ENCODE measurements around the gene THY1.
"Not testable (repeated sequence)": the region's sequence is repeated elsewhere in the genome, so short reads cannot be mapped to it uniquely, and the experiment has no call there.

The THY1 gene

GRCh38 chr11:119445850-119446249 lies 22.9 kb upstream of the THY1 start:
- H3K27ac ChIP-seq (ENCODE audit: low read depth, low read length): no peak overlapping the region
- no peaks in the 10 kb centered on the region for H3K79me2 ChIP-seq (ENCODE audit: control insufficient read depth, insufficient read depth, low read length, unreplicated experiment)
- no peak overlapping the region for H2AFZ ChIP-seq (ENCODE audit: low read length, unreplicated experiment)
- no peaks in the 10 kb centered on the region for H3K36me3 ChIP-seq (ENCODE audit: insufficient read depth, low read length)
- no peak overlapping the region for H3K4me3 ChIP-seq (ENCODE audit: low read depth, low read length)
- H3K4me1 ChIP-seq (ENCODE audit: control insufficient read depth, insufficient read depth, low read length, unreplicated experiment): no peaks in the 10 kb centered on the region
- no peaks in the 10 kb centered on the region for H3K27me3 ChIP-seq (ENCODE audit: insufficient read depth, low read length)

- Histone ChIP-seq H3K4me1 (ENCODE audit: control insufficient read depth, insufficient read depth, low read length, unreplicated experiment) (no peaks in the 10 kb centered on the region), H2AFZ (ENCODE audit: low read length, unreplicated experiment) (no peak overlapping the region)
These were observed 22.4 kb upstream of the THY1 start for GRCh38 chr11:119445379-119445778.

GRCh38 chr11:119441898-119442243 lies 18.9 kb upstream of the THY1 start:
- Histone ChIP-seq H3K27ac (ENCODE audit: low read depth, low read length) (no peak overlapping the region), H3K36me3 (ENCODE audit: insufficient read depth, low read length) (no peaks in the 10 kb centered on the region), H2AFZ (ENCODE audit: low read length, unreplicated experiment) (no peak overlapping the region), H3K4me1 (ENCODE audit: control insufficient read depth, insufficient read depth, low read length, unreplicated experiment) (no peaks in the 10 kb centered on the region), H3K79me2 (ENCODE audit: control insufficient read depth, insufficient read depth, low read length, unreplicated experiment) (no peaks in the 10 kb centered on the region), H3K4me3 (ENCODE audit: low read depth, low read length) (no peak overlapping the region), H3K27me3 (ENCODE audit: insufficient read depth, low read length) (no peaks in the 10 kb centered on the region)

More at GRCh38 chr11:119445379-119445778, 22.4 kb upstream of the THY1 start:
- Histone ChIP-seq H3K79me2 (ENCODE audit: control insufficient read depth, insufficient read depth, low read length, unreplicated experiment) (no peaks in the 10 kb centered on the region), H3K27ac (ENCODE audit: low read depth, low read length) (no peak overlapping the region), H3K36me3 (ENCODE audit: insufficient read depth, low read length) (no peaks in the 10 kb centered on the region), H3K4me3 (ENCODE audit: low read depth, low read length) (no peak overlapping the region), H3K27me3 (ENCODE audit: insufficient read depth, low read length) (no peaks in the 10 kb centered on the region)

- Histone ChIP-seq H2AFZ (ENCODE audit: low read length, unreplicated experiment) (no peak overlapping the region), H3K4me1 (ENCODE audit: control insufficient read depth, insufficient read depth, low read length, unreplicated experiment) (peaks cover 14% of the 10 kb centered on the region), H3K4me3 (ENCODE audit: low read depth, low read length) (no peak overlapping the region), H3K27me3 (ENCODE audit: insufficient read depth, low read length) (no peaks in the 10 kb centered on the region), H3K79me2 (ENCODE audit: control insufficient read depth, insufficient read depth, low read length, unreplicated experiment) (no peaks in the 10 kb centered on the region), H3K36me3 (ENCODE audit: insufficient read depth, low read length) (no peaks in the 10 kb centered on the region), H3K27ac (ENCODE audit: low read depth, low read length) (no peak overlapping the region)
These were observed 15.6 kb upstream of the THY1 start for GRCh38 chr11:119438599-119438998.

GRCh38 chr11:119437521-119437920 lies 14.5 kb upstream of the THY1 start:
- not testable (repeated sequence) for H3K4me3 ChIP-seq (ENCODE audit: low read depth, low read length); H3K27me3 ChIP-seq (ENCODE audit: insufficient read depth, low read length); H2AFZ ChIP-seq (ENCODE audit: low read length, unreplicated experiment); H3K79me2 ChIP-seq (ENCODE audit: control insufficient read depth, insufficient read depth, low read length, unreplicated experiment); H3K27ac ChIP-seq (ENCODE audit: low read depth, low read length); H3K36me3 ChIP-seq (ENCODE audit: insufficient read depth, low read length)
- peaks cover 22% of the 10 kb centered on the region for H3K4me1 ChIP-seq (ENCODE audit: control insufficient read depth, insufficient read depth, low read length, unreplicated experiment)

- peaks cover 30% of the 10 kb centered on the region for H3K4me1 ChIP-seq (ENCODE audit: control insufficient read depth, insufficient read depth, low read length, unreplicated experiment)
These were observed 13.7 kb upstream of the THY1 start for GRCh38 chr11:119436711-119437110.

GRCh38 chr11:119436093-119436492 lies 13.1 kb upstream of the THY1 start:
- H3K4me3 ChIP-seq (ENCODE audit: low read depth, low read length): no peak overlapping the region
- no peak overlapping the region for H2AFZ ChIP-seq (ENCODE audit: low read length, unreplicated experiment)
- no peak overlapping the region for H3K27ac ChIP-seq (ENCODE audit: low read depth, low read length)
- H3K4me1 ChIP-seq (ENCODE audit: control insufficient read depth, insufficient read depth, low read length, unreplicated experiment): peaks cover 31% of the 10 kb centered on the region
- no peaks in the 10 kb centered on the region for H3K27me3 ChIP-seq (ENCODE audit: insufficient read depth, low read length)
- no peaks in the 10 kb centered on the region for H3K79me2 ChIP-seq (ENCODE audit: control insufficient read depth, insufficient read depth, low read length, unreplicated experiment)
- H3K36me3 ChIP-seq (ENCODE audit: insufficient read depth, low read length): no peaks in the 10 kb centered on the region

More at GRCh38 chr11:119436711-119437110, 13.7 kb upstream of the THY1 start:
- H3K4me3 ChIP-seq (ENCODE audit: low read depth, low read length): no peak overlapping the region
- no peaks in the 10 kb centered on the region for H3K79me2 ChIP-seq (ENCODE audit: control insufficient read depth, insufficient read depth, low read length, unreplicated experiment)
- H3K27ac ChIP-seq (ENCODE audit: low read depth, low read length): no peak overlapping the region
- no peaks in the 10 kb centered on the region for H3K27me3 ChIP-seq (ENCODE audit: insufficient read depth, low read length)
- no peaks in the 10 kb centered on the region for H3K36me3 ChIP-seq (ENCODE audit: insufficient read depth, low read length)
- H2AFZ ChIP-seq (ENCODE audit: low read length, unreplicated experiment): no peak overlapping the region

GRCh38 chr11:119434591-119435330 lies 11.8 kb upstream of the THY1 start:
- no peaks in the 10 kb centered on the region for H3K36me3 ChIP-seq (ENCODE audit: insufficient read depth, low read length)
- H3K4me1 ChIP-seq (ENCODE audit: control insufficient read depth, insufficient read depth, low read length, unreplicated experiment): peaks cover 31% of the 10 kb centered on the region
- no peaks in the 10 kb centered on the region for H3K79me2 ChIP-seq (ENCODE audit: control insufficient read depth, insufficient read depth, low read length, unreplicated experiment)
- H3K27ac ChIP-seq (ENCODE audit: low read depth, low read length): no peak overlapping the region
- no peak overlapping the region for H2AFZ ChIP-seq (ENCODE audit: low read length, unreplicated experiment)
- no peak overlapping the region for H3K4me3 ChIP-seq (ENCODE audit: low read depth, low read length)
- H3K27me3 ChIP-seq (ENCODE audit: insufficient read depth, low read length): no peaks in the 10 kb centered on the region

GRCh38 chr11:119433358-119433725 lies 10.4 kb upstream of the THY1 start:
- Histone ChIP-seq H3K36me3 (ENCODE audit: insufficient read depth, low read length) (no peaks in the 10 kb centered on the region), H3K79me2 (ENCODE audit: control insufficient read depth, insufficient read depth, low read length, unreplicated experiment) (no peaks in the 10 kb centered on the region), H3K27me3 (ENCODE audit: insufficient read depth, low read length) (no peaks in the 10 kb centered on the region), H3K4me1 (ENCODE audit: control insufficient read depth, insufficient read depth, low read length, unreplicated experiment) (peaks cover 31% of the 10 kb centered on the region), H3K27ac (ENCODE audit: low read depth, low read length) (peak overlapping the region; percentile 73), H2AFZ (ENCODE audit: low read length, unreplicated experiment) (no peak overlapping the region), H3K4me3 (ENCODE audit: low read depth, low read length) (peak overlapping the region; percentile 62)

GRCh38 chr11:119432484-119433357 lies 9.7 kb upstream of the THY1 start:
- Histone ChIP-seq H3K79me2 (ENCODE audit: control insufficient read depth, insufficient read depth, low read length, unreplicated experiment) (no peaks in the 10 kb centered on the region), H3K4me1 (ENCODE audit: control insufficient read depth, insufficient read depth, low read length, unreplicated experiment) (peaks cover 31% of the 10 kb centered on the region), H3K4me3 (ENCODE audit: low read depth, low read length) (peak overlapping the region; percentile 62), H3K27me3 (ENCODE audit: insufficient read depth, low read length) (no peaks in the 10 kb centered on the region), H2AFZ (ENCODE audit: low read length, unreplicated experiment) (peak overlapping the region; percentile 46), H3K36me3 (ENCODE audit: insufficient read depth, low read length) (no peaks in the 10 kb centered on the region), H3K27ac (ENCODE audit: low read depth, low read length) (peak overlapping the region; percentile 73)

- Histone ChIP-seq H3K27me3 (ENCODE audit: insufficient read depth, low read length) (no peaks in the 10 kb centered on the region), H3K4me3 (ENCODE audit: low read depth, low read length) (no peak overlapping the region), H3K4me1 (ENCODE audit: control insufficient read depth, insufficient read depth, low read length, unreplicated experiment) (peaks cover 31% of the 10 kb centered on the region), H3K36me3 (ENCODE audit: insufficient read depth, low read length) (no peaks in the 10 kb centered on the region), H2AFZ (ENCODE audit: low read length, unreplicated experiment) (no peak overlapping the region), H3K79me2 (ENCODE audit: control insufficient read depth, insufficient read depth, low read length, unreplicated experiment) (no peaks in the 10 kb centered on the region), H3K27ac (ENCODE audit: low read depth, low read length) (no peak overlapping the region)
These were observed 8.6 kb upstream of the THY1 start for GRCh38 chr11:119431523-119431922.

All from ACC112 (cell line).